GM23338 (cell line): Measurements from ENCODE around the gene GPALPP1. TPM values are rescaled to one million over a fixed set of nuclear protein-coding genes. Genes with fewer than 3 reads are reported as not detected.

Experiments
- ATAC-seq: fragments of 200-7000 bp; cut with Tn5 transposase; 3 replicates; pipeline ENCODE4 v1.9.1; 2020
- DNase-seq: peaks from one replicate; pipeline ENCODE4 v3.0.0-alpha.2; 2015; ENCODE audit warnings: low spot score
- H2AFZ ChIP-seq: fragments of 200-600 bp; sonication (generic); 2 replicates; pipeline ENCODE4 v1.8.0; 2016; ENCODE audit warnings: antibody characterized with exemption, mild to moderate bottlenecking, moderate library complexity
- H3F3A ChIP-seq: fragments of 200-600 bp; sonication (generic); replicated peaks from 2 replicates; pipeline ENCODE4 v1.8.0; 2017; ENCODE audit warnings: antibody characterized with exemption, mixed run types, low read depth
- H3K27ac ChIP-seq: fragments of 200-600 bp; sonication (generic); 2 replicates; pipeline ENCODE4 v1.6.1; 2016; ENCODE audit warnings: low read depth
- H3K27me3 ChIP-seq: fragments of 200-600 bp; sonication (generic); 2 replicates; pipeline ENCODE4 v1.8.0; 2016; ENCODE audit warnings: mild to moderate bottlenecking, mixed run types, moderate library complexity; ENCODE audit not compliant: insufficient read depth
- H3K36me3 ChIP-seq: fragments of 200-600 bp; sonication (generic); 2 replicates; pipeline ENCODE4 v1.8.0; 2016; ENCODE audit warnings: mild to moderate bottlenecking; ENCODE audit not compliant: insufficient read depth
- H3K4me1 ChIP-seq: fragments of 200-600 bp; sonication (generic); 2 replicates; pipeline ENCODE4 v1.8.0; 2016; ENCODE audit warnings: mild to moderate bottlenecking, moderate library complexity; ENCODE audit not compliant: insufficient read depth
- H3K4me2 ChIP-seq: fragments of 200-600 bp; sonication (generic); 2 replicates; pipeline ENCODE4 v1.7.1; 2017; ENCODE audit warnings: mixed run types
- H3K4me3 ChIP-seq: fragments of 200-600 bp; sonication (generic); 2 replicates; pipeline ENCODE4 v1.6.1; 2016; ENCODE audit warnings: mixed run types
- H3K79me2 ChIP-seq: fragments of 200-600 bp; sonication (generic); replicated peaks from 2 replicates; pipeline ENCODE4 v1.8.0; 2017; ENCODE audit warnings: mild to moderate bottlenecking; ENCODE audit not compliant: insufficient read depth
- H3K9me2 ChIP-seq: fragments of 200-600 bp; sonication (generic); 2 replicates; pipeline ENCODE4 v1.8.0; 2017; ENCODE audit not compliant: insufficient read depth
- H4K20me1 ChIP-seq: fragments of 200-600 bp; sonication (generic); replicated peaks from 2 replicates; pipeline ENCODE4 v1.8.0; 2017; ENCODE audit warnings: mild to moderate bottlenecking; ENCODE audit not compliant: insufficient read depth
- H3K27ac Mint-ChIP-seq: 2 replicates; pipeline ENCODE4 v1.8.0; 2020; ENCODE audit warnings: inconsistent platforms, mild to moderate bottlenecking, moderate library complexity, mixed read lengths
- H3K27me3 Mint-ChIP-seq: 3 replicates; pipeline ENCODE4 v1.8.0; 2022; ENCODE audit warnings: low read depth, mild to moderate bottlenecking, moderate library complexity, mixed read lengths, inconsistent platforms; ENCODE audit not compliant: insufficient read depth, poor library complexity
- H3K36me3 Mint-ChIP-seq: 3 replicates; pipeline ENCODE4 v1.8.0; 2021; ENCODE audit warnings: low read depth, mild to moderate bottlenecking, inconsistent platforms, moderate library complexity, mixed read lengths
- H3K4me1 Mint-ChIP-seq: 3 replicates; pipeline ENCODE4 v1.8.0; 2020; ENCODE audit warnings: mild to moderate bottlenecking, inconsistent platforms, mixed read lengths
- H3K4me3 Mint-ChIP-seq: 3 replicates; pipeline ENCODE4 v1.8.0; 2021; ENCODE audit warnings: moderate library complexity, mild to moderate bottlenecking, inconsistent platforms, mixed read lengths
- H3K9me3 Mint-ChIP-seq: 3 replicates; pipeline ENCODE4 v1.8.0; 2020; ENCODE audit warnings: moderate library complexity, mild to moderate bottlenecking, inconsistent platforms, mixed read lengths
- EZH2phosphoT487 ChIP-seq: fragments of 200-600 bp; sonication (generic); IDR thresholded peaks from one replicate; pipeline ENCODE4 v1.8.1; 2018; ENCODE audit warnings: antibody characterized with exemption; ENCODE audit not compliant: unreplicated experiment
- polyA plus RNA-seq: library from polyadenylated mRNA; unstranded; fragments of >200 nt; fragmentation: Nextera tagmentation; extraction: Ambion mirVana; gene quantifications from 2 replicates; pipeline ENCODE4 v1.2.1, GENCODE V29; 2016
- total RNA-seq: library from RNA; depleted of rRNA; stranded (reverse); fragments of >200 nt; shearing (Covaris generic); gene quantifications from 2 replicates; pipeline ENCODE4 v1.2.3, GENCODE V29; 2014
- TF ChIP-seq, protein P1 (sequence below): IDR thresholded peaks from one replicate; pipeline ENCODE4 v1.6.1; 2018; ENCODE audit warnings: antibody characterized with exemption; ENCODE audit not compliant: unreplicated experiment
- TF ChIP-seq, protein P2 (sequence below): IDR thresholded peaks from 2 replicates; pipeline ENCODE4 v1.6.1; 2016; ENCODE audit warnings: antibody characterized with exemption
- TF ChIP-seq, protein P3 (sequence below): fragments of 250-450 bp; sonication (Bioruptor Pico); IDR thresholded peaks from 2 replicates; pipeline ENCODE4 v1.5.0; 2020; ENCODE audit warnings: mild to moderate bottlenecking, moderate library complexity
- TF ChIP-seq, protein P4 (sequence below), 2 experiments: fragments of 200-600 bp in 1 of 2; sonication (generic) in 1 of 2; conservative IDR thresholded peaks; 2 replicates each; pipeline versions ENCODE4 v1.5.1 to v1.6.1; 2016 to 2017; ENCODE audit warnings: antibody characterized with exemption in 2 of 2, low read depth in 2 of 2, mild to moderate bottlenecking in 2 of 2, moderate library complexity in 1 of 2

The GPALPP1 gene
- total and polyA plus RNA-seq, 2 experiments from 2014 or later: 31.3 to 35.8 TPM

DNA sequence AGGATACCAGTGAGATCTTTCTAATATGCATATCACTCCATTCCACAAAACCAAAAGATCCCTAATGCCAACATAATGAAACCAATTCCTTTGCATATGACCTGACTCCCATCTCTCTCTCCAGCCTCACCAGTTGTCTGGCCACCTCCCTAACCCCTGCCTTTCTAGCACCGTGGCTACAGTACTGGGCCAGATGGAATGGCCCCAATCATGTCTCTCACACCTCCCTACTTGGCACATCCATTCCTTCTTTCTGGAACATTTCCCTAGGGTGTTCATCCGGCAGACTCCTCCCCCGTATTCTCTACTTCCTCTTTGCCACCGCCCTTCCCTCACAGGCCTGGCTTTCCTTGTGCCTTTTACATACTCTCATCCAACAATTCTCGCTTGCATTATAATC lies 62.0 kb downstream of the GPALPP1 start:
- no peak overlapping the region for H3K27ac ChIP-seq
- H4K20me1 ChIP-seq: no peaks in the 10 kb centered on the region
- no peak overlapping the region for H3K27ac Mint-ChIP-seq
- peaks cover 4% of the 10 kb centered on the region; the same call in 1 of the 2 replicates for H3K4me1 ChIP-seq
- no peaks in the 10 kb centered on the region for H3K9me3 Mint-ChIP-seq
- H2AFZ ChIP-seq: peak overlapping the region; percentile 49; the same call in 1 of the 2 replicates
- H3K27me3 Mint-ChIP-seq: peaks cover 5% of the 10 kb centered on the region
- H3K4me1 Mint-ChIP-seq: peaks cover 13% of the 10 kb centered on the region; the same call in 2 of the 3 replicates
- H3K9me2 ChIP-seq: no peaks in the 10 kb centered on the region
- H3K4me3 ChIP-seq: no peak overlapping the region
- H3K36me3 Mint-ChIP-seq: no peaks in the 10 kb centered on the region
- H3K79me2 ChIP-seq: no peaks in the 10 kb centered on the region
- DNase-seq (no peak), ATAC-seq (no peak)
- TF ChIP-seq, protein P1, sequence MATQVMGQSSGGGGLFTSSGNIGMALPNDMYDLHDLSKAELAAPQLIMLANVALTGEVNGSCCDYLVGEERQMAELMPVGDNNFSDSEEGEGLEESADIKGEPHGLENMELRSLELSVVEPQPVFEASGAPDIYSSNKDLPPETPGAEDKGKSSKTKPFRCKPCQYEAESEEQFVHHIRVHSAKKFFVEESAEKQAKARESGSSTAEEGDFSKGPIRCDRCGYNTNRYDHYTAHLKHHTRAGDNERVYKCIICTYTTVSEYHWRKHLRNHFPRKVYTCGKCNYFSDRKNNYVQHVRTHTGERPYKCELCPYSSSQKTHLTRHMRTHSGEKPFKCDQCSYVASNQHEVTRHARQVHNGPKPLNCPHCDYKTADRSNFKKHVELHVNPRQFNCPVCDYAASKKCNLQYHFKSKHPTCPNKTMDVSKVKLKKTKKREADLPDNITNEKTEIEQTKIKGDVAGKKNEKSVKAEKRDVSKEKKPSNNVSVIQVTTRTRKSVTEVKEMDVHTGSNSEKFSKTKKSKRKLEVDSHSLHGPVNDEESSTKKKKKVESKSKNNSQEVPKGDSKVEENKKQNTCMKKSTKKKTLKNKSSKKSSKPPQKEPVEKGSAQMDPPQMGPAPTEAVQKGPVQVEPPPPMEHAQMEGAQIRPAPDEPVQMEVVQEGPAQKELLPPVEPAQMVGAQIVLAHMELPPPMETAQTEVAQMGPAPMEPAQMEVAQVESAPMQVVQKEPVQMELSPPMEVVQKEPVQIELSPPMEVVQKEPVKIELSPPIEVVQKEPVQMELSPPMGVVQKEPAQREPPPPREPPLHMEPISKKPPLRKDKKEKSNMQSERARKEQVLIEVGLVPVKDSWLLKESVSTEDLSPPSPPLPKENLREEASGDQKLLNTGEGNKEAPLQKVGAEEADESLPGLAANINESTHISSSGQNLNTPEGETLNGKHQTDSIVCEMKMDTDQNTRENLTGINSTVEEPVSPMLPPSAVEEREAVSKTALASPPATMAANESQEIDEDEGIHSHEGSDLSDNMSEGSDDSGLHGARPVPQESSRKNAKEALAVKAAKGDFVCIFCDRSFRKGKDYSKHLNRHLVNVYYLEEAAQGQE: no peak
- TF ChIP-seq, protein P2, sequence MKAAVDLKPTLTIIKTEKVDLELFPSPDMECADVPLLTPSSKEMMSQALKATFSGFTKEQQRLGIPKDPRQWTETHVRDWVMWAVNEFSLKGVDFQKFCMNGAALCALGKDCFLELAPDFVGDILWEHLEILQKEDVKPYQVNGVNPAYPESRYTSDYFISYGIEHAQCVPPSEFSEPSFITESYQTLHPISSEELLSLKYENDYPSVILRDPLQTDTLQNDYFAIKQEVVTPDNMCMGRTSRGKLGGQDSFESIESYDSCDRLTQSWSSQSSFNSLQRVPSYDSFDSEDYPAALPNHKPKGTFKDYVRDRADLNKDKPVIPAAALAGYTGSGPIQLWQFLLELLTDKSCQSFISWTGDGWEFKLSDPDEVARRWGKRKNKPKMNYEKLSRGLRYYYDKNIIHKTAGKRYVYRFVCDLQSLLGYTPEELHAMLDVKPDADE: no peak
- TF ChIP-seq EZH2phosphoT487: no peak
- TF ChIP-seq, protein P3, sequence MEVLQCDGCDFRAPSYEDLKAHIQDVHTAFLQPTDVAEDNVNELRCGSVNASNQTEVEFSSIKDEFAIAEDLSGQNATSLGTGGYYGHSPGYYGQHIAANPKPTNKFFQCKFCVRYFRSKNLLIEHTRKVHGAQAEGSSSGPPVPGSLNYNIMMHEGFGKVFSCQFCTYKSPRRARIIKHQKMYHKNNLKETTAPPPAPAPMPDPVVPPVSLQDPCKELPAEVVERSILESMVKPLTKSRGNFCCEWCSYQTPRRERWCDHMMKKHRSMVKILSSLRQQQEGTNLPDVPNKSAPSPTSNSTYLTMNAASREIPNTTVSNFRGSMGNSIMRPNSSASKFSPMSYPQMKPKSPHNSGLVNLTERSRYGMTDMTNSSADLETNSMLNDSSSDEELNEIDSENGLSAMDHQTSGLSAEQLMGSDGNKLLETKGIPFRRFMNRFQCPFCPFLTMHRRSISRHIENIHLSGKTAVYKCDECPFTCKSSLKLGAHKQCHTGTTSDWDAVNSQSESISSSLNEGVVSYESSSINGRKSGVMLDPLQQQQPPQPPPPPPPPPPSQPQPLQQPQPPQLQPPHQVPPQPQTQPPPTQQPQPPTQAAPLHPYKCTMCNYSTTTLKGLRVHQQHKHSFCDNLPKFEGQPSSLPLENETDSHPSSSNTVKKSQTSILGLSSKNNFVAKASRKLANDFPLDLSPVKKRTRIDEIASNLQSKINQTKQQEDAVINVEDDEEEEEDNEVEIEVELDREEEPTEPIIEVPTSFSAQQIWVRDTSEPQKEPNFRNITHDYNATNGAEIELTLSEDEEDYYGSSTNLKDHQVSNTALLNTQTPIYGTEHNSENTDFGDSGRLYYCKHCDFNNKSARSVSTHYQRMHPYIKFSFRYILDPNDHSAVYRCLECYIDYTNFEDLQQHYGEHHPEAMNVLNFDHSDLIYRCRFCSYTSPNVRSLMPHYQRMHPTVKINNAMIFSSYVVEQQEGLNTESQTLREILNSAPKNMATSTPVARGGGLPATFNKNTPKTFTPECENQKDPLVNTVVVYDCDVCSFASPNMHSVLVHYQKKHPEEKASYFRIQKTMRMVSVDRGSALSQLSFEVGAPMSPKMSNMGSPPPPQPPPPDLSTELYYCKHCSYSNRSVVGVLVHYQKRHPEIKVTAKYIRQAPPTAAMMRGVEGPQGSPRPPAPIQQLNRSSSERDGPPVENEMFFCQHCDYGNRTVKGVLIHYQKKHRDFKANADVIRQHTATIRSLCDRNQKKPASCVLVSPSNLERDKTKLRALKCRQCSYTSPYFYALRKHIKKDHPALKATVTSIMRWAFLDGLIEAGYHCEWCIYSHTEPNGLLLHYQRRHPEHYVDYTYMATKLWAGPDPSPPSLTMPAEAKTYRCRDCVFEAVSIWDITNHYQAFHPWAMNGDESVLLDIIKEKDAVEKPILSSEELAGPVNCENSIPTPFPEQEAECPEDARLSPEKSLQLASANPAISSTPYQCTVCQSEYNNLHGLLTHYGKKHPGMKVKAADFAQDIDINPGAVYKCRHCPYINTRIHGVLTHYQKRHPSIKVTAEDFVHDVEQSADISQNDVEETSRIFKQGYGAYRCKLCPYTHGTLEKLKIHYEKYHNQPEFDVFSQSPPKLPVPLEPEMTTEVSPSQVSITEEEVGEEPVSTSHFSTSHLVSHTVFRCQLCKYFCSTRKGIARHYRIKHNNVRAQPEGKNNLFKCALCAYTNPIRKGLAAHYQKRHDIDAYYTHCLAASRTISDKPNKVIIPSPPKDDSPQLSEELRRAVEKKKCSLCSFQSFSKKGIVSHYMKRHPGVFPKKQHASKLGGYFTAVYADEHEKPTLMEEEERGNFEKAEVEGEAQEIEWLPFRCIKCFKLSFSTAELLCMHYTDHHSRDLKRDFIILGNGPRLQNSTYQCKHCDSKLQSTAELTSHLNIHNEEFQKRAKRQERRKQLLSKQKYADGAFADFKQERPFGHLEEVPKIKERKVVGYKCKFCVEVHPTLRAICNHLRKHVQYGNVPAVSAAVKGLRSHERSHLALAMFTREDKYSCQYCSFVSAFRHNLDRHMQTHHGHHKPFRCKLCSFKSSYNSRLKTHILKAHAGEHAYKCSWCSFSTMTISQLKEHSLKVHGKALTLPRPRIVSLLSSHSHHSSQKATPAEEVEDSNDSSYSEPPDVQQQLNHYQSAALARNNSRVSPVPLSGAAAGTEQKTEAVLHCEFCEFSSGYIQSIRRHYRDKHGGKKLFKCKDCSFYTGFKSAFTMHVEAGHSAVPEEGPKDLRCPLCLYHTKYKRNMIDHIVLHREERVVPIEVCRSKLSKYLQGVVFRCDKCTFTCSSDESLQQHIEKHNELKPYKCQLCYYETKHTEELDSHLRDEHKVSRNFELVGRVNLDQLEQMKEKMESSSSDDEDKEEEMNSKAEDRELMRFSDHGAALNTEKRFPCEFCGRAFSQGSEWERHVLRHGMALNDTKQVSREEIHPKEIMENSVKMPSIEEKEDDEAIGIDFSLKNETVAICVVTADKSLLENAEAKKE (CRISPR knock-in tag): no peak
- TF ChIP-seq, protein P4, sequence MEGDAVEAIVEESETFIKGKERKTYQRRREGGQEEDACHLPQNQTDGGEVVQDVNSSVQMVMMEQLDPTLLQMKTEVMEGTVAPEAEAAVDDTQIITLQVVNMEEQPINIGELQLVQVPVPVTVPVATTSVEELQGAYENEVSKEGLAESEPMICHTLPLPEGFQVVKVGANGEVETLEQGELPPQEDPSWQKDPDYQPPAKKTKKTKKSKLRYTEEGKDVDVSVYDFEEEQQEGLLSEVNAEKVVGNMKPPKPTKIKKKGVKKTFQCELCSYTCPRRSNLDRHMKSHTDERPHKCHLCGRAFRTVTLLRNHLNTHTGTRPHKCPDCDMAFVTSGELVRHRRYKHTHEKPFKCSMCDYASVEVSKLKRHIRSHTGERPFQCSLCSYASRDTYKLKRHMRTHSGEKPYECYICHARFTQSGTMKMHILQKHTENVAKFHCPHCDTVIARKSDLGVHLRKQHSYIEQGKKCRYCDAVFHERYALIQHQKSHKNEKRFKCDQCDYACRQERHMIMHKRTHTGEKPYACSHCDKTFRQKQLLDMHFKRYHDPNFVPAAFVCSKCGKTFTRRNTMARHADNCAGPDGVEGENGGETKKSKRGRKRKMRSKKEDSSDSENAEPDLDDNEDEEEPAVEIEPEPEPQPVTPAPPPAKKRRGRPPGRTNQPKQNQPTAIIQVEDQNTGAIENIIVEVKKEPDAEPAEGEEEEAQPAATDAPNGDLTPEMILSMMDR (conservative IDR thresholded peaks at IDR 0.05; ENCODE audit: low read depth in 2 of 2): no peak
- H3K4me3 Mint-ChIP-seq: no peak overlapping the region
- no peaks in the 10 kb centered on the region for H3K36me3 ChIP-seq
- H3K4me2 ChIP-seq: no peak overlapping the region
- no peaks in the 10 kb centered on the region for H3K27me3 ChIP-seq
- no peaks in the 10 kb centered on the region for H3F3A ChIP-seq
